ENCODE measurements around the gene INHBA.

INHBA gene

DNA sequence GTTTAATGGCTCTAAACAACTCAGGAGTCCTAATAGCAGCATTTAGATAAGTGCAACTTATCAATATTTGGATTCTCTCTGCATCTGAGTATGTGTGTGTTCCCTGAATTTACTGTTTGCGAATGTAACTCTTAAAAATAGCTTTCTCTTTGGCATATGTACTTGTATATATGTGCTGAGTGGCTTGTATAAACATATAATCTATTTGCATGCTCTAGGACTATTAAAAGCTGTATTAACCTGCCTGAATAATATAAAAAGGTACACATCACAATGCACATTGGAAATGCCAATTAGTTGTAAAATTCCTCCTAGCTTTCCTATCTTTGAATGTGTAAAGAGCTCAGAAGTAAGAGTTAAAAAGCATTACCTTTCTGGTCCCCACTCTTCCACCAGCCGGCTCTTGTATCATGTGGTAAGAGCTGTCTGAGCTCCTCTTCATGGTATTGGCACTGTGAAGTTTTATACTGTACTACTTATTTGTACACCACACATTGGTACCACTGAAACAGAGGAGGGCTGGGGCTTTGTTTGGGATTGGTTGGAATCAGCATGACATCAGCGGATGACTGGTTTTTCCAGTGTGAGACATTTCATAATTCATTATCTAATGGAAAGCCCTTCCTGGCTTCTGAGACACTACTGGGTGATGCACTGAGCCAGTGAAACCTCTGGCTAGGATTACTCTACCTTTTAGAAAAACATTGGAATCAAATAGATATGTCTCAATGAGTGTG lies at the start of gene INHBA:
Gene INHBA (minus strand): TSS at position 456 of the 737 bp plus-strand sequence. CDS start 2,716 bp downstream, outside the sequence.
- no peak within 1 kb of the TSS for H3K4me3 ChIP-seq (ENCODE audit: low read depth, low read length)
- TF ChIP-seq, protein P1, sequence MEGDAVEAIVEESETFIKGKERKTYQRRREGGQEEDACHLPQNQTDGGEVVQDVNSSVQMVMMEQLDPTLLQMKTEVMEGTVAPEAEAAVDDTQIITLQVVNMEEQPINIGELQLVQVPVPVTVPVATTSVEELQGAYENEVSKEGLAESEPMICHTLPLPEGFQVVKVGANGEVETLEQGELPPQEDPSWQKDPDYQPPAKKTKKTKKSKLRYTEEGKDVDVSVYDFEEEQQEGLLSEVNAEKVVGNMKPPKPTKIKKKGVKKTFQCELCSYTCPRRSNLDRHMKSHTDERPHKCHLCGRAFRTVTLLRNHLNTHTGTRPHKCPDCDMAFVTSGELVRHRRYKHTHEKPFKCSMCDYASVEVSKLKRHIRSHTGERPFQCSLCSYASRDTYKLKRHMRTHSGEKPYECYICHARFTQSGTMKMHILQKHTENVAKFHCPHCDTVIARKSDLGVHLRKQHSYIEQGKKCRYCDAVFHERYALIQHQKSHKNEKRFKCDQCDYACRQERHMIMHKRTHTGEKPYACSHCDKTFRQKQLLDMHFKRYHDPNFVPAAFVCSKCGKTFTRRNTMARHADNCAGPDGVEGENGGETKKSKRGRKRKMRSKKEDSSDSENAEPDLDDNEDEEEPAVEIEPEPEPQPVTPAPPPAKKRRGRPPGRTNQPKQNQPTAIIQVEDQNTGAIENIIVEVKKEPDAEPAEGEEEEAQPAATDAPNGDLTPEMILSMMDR (IDR thresholded peaks at IDR 0.05; ENCODE audit: low read depth, low read length) = no peak
- no peaks in the 10 kb centered on the region for H3K36me3 ChIP-seq
- H3K27ac ChIP-seq = no peak within 1 kb of the TSS
- DNase-seq = no peak
- H3K27me3 ChIP-seq (ENCODE audit: insufficient read depth, low read depth, severe bottlenecking) = peaks cover 79% of the 10 kb centered on the region
- H3K9me3 ChIP-seq (ENCODE audit: severe bottlenecking) = no peaks in the 10 kb centered on the region

DNA sequence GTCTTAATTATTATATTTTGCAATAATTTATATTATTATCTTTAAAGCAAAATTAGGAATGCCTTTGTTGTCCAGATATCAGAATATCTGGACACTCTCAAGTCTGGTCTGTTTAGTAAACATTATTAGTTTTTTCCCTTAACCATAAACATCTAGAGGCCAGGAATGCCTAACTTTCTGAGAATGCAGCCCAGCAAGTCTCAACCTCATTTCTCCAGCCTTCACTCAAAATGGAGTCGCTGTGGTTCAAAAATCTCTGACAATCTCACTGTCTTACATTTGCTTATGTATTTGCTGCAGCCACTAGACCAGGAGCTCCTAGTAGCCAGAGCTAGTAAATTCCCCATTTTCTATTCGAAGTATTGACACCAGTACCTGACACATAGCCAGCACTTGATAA lies 49.7 kb upstream of the INHBA start:
- TF ChIP-seq, protein P1 (IDR thresholded peaks at IDR 0.05; ENCODE audit: low read depth, low read length) = no peak
- peaks cover 3% of the 10 kb centered on the region for H3K27me3 ChIP-seq (ENCODE audit: insufficient read depth, low read depth, severe bottlenecking)
- H3K9me3 ChIP-seq (ENCODE audit: severe bottlenecking) = peaks cover 10% of the 10 kb centered on the region
- no peak overlapping the region for H3K4me3 ChIP-seq (ENCODE audit: low read depth, low read length)
- no peaks in the 10 kb centered on the region for H3K36me3 ChIP-seq
- no peak overlapping the region for H3K27ac ChIP-seq
- no peak for DNase-seq

DNA sequence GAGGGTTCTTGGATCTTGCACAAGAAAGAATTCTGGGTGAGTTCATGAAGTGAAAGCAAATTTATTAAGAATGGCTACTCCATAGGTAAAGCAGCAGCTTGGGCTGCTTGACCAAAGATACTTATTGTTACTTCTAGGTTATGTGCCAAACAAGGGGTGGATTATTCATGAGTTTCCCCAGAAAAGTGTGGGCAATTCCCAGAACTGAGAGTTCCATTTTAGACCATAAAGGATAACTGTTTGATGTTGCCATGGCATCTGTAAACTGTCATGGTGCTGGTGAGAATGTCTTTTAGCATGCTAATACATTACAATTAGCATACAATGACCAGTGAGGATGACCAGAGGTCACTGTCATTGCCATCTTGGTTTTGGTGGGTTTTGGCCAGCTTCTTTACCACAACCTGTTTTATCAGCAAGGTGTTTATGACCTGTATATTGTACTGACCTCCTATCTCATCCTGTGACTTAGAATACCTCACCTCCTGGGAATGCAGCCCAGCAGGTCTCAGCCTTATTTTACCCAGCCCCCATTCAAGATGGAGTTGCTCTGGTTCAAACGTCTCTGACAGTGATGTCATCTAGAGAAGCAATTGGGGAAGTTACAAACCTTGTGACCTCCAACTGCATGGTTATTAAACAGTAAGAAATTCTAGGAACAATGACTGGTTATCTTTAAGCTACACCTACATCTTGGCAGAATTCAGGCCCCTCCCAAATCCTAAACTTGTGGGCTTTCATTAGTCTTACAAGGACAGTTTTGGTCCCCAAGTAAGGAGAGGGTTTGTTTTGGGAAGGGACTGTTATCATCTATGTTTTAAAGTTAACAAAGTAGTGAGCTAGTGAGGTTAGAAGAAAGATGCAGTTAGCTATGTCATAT lies 48.0 kb upstream of the INHBA start:
- Histone ChIP-seq H3K27me3 (ENCODE audit: insufficient read depth, low read depth, severe bottlenecking) (peaks cover 5% of the 10 kb centered on the region), H3K27ac (no peak overlapping the region), H3K36me3 (no peaks in the 10 kb centered on the region), H3K9me3 (ENCODE audit: severe bottlenecking) (peaks cover 7% of the 10 kb centered on the region), H3K4me3 (ENCODE audit: low read depth, low read length) (no peak overlapping the region)
- DNase-seq = no peak
- TF ChIP-seq, protein P1 (IDR thresholded peaks at IDR 0.05; ENCODE audit: low read depth, low read length) = no peak

DNA sequence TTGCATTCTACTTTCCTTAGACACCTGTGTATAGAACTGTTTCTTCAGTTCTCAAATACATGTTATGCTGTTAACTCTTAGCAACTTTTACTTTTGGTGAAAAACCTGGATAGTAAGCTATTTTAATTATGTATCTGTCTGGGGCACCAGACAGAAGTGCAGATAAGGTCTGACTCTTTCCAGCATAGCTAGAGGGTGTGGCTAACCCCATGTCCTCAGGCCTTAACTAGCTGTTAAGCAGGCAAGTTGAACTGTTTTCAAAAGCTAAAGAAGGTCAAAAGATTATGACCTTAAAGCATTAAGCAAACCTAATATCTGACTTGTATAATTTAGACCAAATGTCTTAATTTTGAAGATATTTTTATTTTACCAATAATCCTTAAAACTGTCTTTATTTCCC lies 45.1 kb upstream of the INHBA start:
- Histone ChIP-seq H3K4me3 (ENCODE audit: low read depth, low read length) (no peak overlapping the region), H3K27me3 (ENCODE audit: insufficient read depth, low read depth, severe bottlenecking) (peaks cover 20% of the 10 kb centered on the region), H3K9me3 (ENCODE audit: severe bottlenecking) (no peaks in the 10 kb centered on the region), H3K36me3 (no peaks in the 10 kb centered on the region), H3K27ac (no peak overlapping the region)
- TF ChIP-seq, protein P1 (IDR thresholded peaks at IDR 0.05; ENCODE audit: low read depth, low read length) = no peak
- DNase-seq = no peak

DNA sequence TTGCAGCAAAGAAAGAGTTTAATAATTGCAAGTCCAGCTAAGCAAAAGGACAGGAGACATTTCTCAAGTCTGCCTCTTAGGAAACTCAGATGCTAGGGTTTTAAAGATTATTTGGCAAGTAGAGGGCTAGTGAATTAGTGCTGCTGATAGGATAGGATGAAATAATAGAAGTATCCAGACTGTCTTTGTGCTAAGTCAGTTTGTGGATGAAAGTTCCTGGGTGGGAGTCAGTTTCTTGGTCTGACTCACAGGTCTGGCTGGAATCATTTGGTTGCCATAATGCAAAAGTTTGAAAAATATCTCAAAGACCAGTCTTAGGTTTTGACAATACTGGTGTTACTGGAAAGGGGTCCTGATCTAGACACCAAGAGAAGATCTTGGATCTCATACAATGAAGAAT lies 42.6 kb upstream of the INHBA start:
- Histone ChIP-seq H3K36me3 (no peaks in the 10 kb centered on the region), H3K27me3 (ENCODE audit: insufficient read depth, low read depth, severe bottlenecking) (peaks cover 20% of the 10 kb centered on the region), H3K4me3 (ENCODE audit: low read depth, low read length) (no peak overlapping the region), H3K9me3 (ENCODE audit: severe bottlenecking) (peaks cover 5% of the 10 kb centered on the region), H3K27ac (no peak overlapping the region)
- TF ChIP-seq, protein P1 (IDR thresholded peaks at IDR 0.05; ENCODE audit: low read depth, low read length) = no peak
- DNase-seq = no peak

Measured in WERI-Rb-1 (cell line).